GM12891 (cell line): ENCODE data around the gene ESR1.

Experiments
- PAX5 ChIP-seq: IDR thresholded peaks from 2 replicates; pipeline ENCODE4 v1.6.1; 2011; ENCODE audit warnings: low read length, moderate library complexity, mild to moderate bottlenecking; ENCODE audit not compliant: insufficient read depth, severe bottlenecking
- POLR2A ChIP-seq: IDR thresholded peaks from 2 replicates; pipeline ENCODE4 v1.6.1; 2011; ENCODE audit warnings: low read depth, low read length, control low read depth
- POLR2AphosphoS5 ChIP-seq: IDR thresholded peaks from 2 replicates; pipeline ENCODE4 v1.6.1; 2011; ENCODE audit warnings: low read depth, low read length, control low read depth
- POU2F2 ChIP-seq: IDR thresholded peaks from 2 replicates; pipeline ENCODE4 v1.6.1; 2011; ENCODE audit warnings: low read depth, mild to moderate bottlenecking, control low read depth, low read length, moderate library complexity
- SPI1 ChIP-seq: IDR thresholded peaks from 2 replicates; pipeline ENCODE4 v1.6.1; 2011; ENCODE audit warnings: low read depth, low read length, control low read depth
- TAF1 ChIP-seq: IDR thresholded peaks from 2 replicates; pipeline ENCODE4 v1.6.1; 2011; ENCODE audit warnings: low read depth, low read length, control low read depth

DNA sequence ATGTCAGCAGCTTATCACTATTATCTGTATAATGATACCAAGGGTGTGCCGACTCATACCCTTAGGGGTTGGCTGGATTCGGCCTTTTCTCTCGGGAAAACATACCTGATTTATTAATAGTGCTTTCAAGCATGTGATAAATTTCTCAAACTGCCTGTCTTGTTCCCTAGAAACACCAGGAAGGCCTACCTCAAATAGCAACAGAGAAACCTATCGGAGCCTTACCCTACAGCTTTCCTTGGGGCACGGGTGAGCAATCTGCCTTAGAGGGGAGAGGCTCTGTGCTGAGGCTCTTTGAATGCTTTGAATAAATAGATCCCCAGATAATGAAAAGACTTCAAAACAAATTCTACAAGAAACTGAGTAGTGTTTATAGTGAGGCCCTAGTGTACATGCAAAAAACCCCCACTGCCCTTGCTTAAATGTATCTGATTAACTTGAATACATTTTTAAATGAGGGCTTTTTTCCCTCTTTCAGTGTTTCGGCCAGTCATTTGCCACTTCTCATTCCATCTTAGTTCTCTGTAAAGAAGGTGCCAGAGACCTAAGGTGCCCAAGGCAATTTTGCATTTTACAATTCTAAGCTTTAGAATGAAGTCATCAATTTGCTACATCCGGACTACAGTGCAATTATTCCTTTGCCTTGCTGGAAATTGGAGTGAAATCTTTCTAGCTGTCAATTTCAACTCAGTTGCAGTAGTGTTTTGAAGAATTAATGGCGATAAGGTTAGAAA lies 320.1 kb downstream of the ESR1 start:
- TF ChIP-seq POLR2A (no peak), POLR2AphosphoS5 (no peak), TAF1 (no peak), POU2F2 (no peak), SPI1 (no peak), PAX5 (no peak)
